GM10248 (cell line): ENCODE results near the gene LRRN2.

Experiments used
- CTCF ChIA-PET: fragments of 300-600 bp; sonication (Branson Sonifier 250); formaldehyde crosslinking; extraction: SDS; loops from one replicate; lab custom pipeline; 2021; ENCODE audit warnings: antibody characterized with exemption; lab: Yijun Ruan, JAX
- POLR2A ChIA-PET: fragments of 350-650 bp; sonication (Branson Sonifier 250); formaldehyde crosslinking; extraction: SDS; loops from one replicate; lab custom pipeline; 2020; ENCODE audit warnings: antibody characterized with exemption; lab: Yijun Ruan, JAX
- DNase-seq: peaks from one replicate; pipeline ENCODE4 v3.0.0; 2012; ENCODE audit errors: extremely low spot score
- CTCF ChIP-seq: IDR thresholded peaks from 2 replicates; pipeline ENCODE4 v1.5.1; 2012; ENCODE audit warnings: mild to moderate bottlenecking, low read depth; ENCODE audit errors: extremely low read depth, missing control alignments, control extremely low read depth

LRRN2 gene

DNA sequence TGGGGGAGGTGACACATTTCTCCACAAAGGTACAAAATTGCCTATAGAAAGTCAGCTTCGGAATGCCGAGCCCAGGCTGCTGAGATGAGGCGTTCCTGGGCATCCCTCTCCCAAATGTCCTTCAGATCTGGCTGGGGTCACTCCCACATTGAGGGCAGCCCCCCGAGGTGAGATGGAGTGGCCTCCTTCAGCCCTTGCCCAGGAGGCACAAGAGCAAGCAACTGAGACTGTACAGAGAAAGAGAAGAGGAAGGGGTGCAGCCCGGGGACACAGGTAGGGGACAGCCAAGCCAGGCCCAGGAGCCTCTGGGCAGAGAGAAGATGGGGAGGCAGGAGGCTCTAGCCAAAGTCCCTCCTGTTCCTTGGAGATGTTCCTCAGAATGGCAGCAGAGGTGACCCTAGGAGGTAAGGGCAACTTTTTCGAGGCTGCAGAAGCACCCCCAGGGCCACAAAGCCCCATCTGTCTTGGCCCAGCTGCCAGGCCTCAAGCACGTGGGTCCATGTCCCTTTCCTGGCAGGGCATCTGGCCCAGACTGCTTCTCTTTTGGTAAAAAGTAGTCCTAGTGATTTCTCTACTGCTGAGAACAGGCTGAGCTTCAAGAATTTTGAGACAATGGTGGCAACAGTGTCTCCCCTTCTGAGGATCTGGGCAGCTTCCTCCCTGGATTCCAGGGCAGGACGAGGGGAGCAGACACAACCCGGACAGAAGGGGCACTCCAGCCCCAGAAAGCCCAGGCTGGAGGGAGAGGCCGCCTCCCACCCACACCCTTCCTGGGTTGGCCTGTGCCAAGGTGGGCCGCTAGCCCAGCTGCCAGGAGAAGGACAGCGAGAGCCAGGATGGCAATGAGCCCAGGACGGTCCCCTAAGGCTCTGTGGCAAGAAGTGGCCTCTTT, 68.0 kb downstream of the LRRN2 start:
- no peak for DNase-seq
- ChIA-PET POLR2A (no interaction called here), CTCF (no interaction called here)
- no peak for TF ChIP-seq CTCF

- ChIA-PET CTCF (no interaction called here), POLR2A (no interaction called here)
- DNase-seq: no peak
- TF ChIP-seq CTCF: no peak
Measured at GRCh38 chr1:204616641-204617040, 68.9 kb downstream of the LRRN2 start.

GRCh38 chr1:204615881-204616280, 69.7 kb downstream of the LRRN2 start:
- TF ChIP-seq CTCF: no peak
- DNase-seq: no peak
- CTCF ChIA-PET: interaction anchor here (0.7 to 2.3 kb wide), 2 partner anchors 176 to 191 kb away, joined by 3 to 5 read pairs; no protein-coding TSS in a partner anchor
- POLR2A ChIA-PET: no interaction called here

GRCh38 chr1:204613636-204614035, 71.9 kb downstream of the LRRN2 start:
- POLR2A ChIA-PET: no interaction called here
- DNase-seq: no peak
- CTCF ChIA-PET: interaction anchor here (1.7 to 2.3 kb wide), 3 partner anchors 19 to 178 kb away, joined by 4 to 5 read pairs (median 5); no protein-coding TSS in a partner anchor
- TF ChIP-seq CTCF: no peak

DNA sequence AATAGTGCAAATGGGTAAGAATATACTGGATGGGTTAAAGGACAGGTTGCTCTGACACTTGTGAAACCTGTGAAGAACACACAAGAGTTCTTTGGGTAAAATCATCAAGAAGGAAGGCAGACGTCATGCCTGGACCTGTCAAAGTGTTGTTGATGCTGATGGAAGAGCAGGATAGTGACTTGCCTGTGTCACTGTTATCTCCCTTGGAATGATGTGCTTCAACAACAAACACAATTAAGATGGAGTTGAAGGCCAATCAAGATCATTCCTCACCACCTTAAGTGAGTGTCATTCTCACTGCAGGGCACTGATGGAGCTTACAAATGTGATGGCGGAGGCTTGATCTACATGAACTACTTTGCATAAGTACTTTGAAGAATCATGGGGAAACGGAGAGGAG, 73.2 kb downstream of the LRRN2 start:
- ChIA-PET CTCF (interaction anchor here (2.0 kb wide), 1 partner anchor 195 kb away, joined by 8 read pairs; no protein-coding TSS in a partner anchor), POLR2A (no interaction called here)
- DNase-seq: no peak
- TF ChIP-seq CTCF: no peak

- ChIA-PET CTCF (interaction anchor here (0.8 to 2.0 kb wide), 2 partner anchors 14 to 196 kb away, joined by 4 to 8 read pairs; no protein-coding TSS in a partner anchor), POLR2A (no interaction called here)
- DNase-seq: no peak
- no peak for TF ChIP-seq CTCF
Measured at GRCh38 chr1:204611036-204611435, 74.5 kb downstream of the LRRN2 start.
